PC-3 (cell line): ENCODE results near the gene ARHGEF4. TPM values are rescaled to one million over a fixed set of nuclear protein-coding genes. Genes with fewer than 3 reads are reported as not detected.

ENCODE experiments used
- ATAC-seq: fragments of 200-7000 bp; cut with Tn5 transposase; 2 replicates; pipeline ENCODE4 v1.9.1; 2020; ENCODE audit warnings: mild to moderate bottlenecking, moderate library complexity
- BruUV-seq: library from RNA; stranded (reverse); fragments of 400-500 nt; replicated peaks from 2 replicates; lab custom pipeline; 2021; lab: Mats Ljungman, UMichigan
- CTCF ChIA-PET: fragments of 300-600 bp; sonication (Branson Sonifier 250); formaldehyde crosslinking; loops from one replicate; lab custom pipeline; 2022; ENCODE audit warnings: antibody characterized with exemption; lab: Charles Lee
- POLR2A ChIA-PET: fragments of 300-600 bp; sonication (Branson Sonifier 250); formaldehyde crosslinking; loops from one replicate; lab custom pipeline; 2022; ENCODE audit warnings: antibody characterized with exemption; ENCODE audit not compliant: unreplicated experiment; lab: Charles Lee
- DNase-seq: peaks from one replicate; pipeline ENCODE4 v3.0.0-alpha.2; 2015
- H2AFZ ChIP-seq: fragments of 300-600 bp; sonication (generic); 2 replicates; pipeline ENCODE4 v1.6.0; 2016; ENCODE audit warnings: antibody characterized with exemption, low read length
- H3F3A ChIP-seq: fragments of 300-600 bp; sonication (generic); one replicate; pipeline ENCODE4 v1.6.0; 2017; ENCODE audit warnings: antibody characterized with exemption, low read length, control low read depth, mild to moderate bottlenecking; ENCODE audit not compliant: unreplicated experiment
- H3K27ac ChIP-seq: fragments of 300-600 bp; sonication (generic); 2 replicates; pipeline ENCODE4 v1.5.1; 2016; ENCODE audit warnings: mild to moderate bottlenecking, low read length
- H3K27me3 ChIP-seq: fragments of 300-600 bp; sonication (generic); 2 replicates; pipeline ENCODE4 v1.6.1; 2016; ENCODE audit warnings: low read length, mixed read lengths
- H3K36me3 ChIP-seq: fragments of 300-600 bp; sonication (generic); 2 replicates; pipeline ENCODE4 v1.6.1; 2016; ENCODE audit warnings: low read depth, mixed run types, low read length, mixed read lengths
- H3K4me1 ChIP-seq: fragments of 300-600 bp; sonication (generic); 2 replicates; pipeline ENCODE4 v1.5.1; 2016; ENCODE audit warnings: low read length; ENCODE audit not compliant: insufficient read depth
- H3K4me2 ChIP-seq: fragments of 300-600 bp; sonication (generic); 2 replicates; pipeline ENCODE4 v1.6.0; 2016; ENCODE audit warnings: low read length
- H3K4me3 ChIP-seq: fragments of 300-600 bp; sonication (generic); 2 replicates; pipeline ENCODE4 v1.5.1; 2016; ENCODE audit warnings: mild to moderate bottlenecking, low read length, mixed read lengths
- H3K79me2 ChIP-seq: fragments of 300-600 bp; sonication (generic); 2 replicates; pipeline ENCODE4 v1.6.1; 2017; ENCODE audit warnings: low read length, mixed read lengths
- H3K9ac ChIP-seq: fragments of 300-600 bp; sonication (generic); 2 replicates; pipeline ENCODE4 v1.6.0; 2016; ENCODE audit warnings: mild to moderate bottlenecking, low read length
- H3K9me2 ChIP-seq: fragments of 300-600 bp; sonication (generic); replicated peaks from 2 replicates; pipeline ENCODE4 v1.6.1; 2016; ENCODE audit warnings: mixed run types, low read length, mixed read lengths
- H3K9me3 ChIP-seq: fragments of 300-600 bp; sonication (generic); 2 replicates; pipeline ENCODE4 v1.6.1; 2016; ENCODE audit warnings: low read length, mixed read lengths
- H4K20me1 ChIP-seq: fragments of 300-600 bp; sonication (generic); 2 replicates; pipeline ENCODE4 v1.6.1; 2016; ENCODE audit warnings: low read length, mixed read lengths
- EZH2 ChIP-seq: fragments of 300-600 bp; sonication (generic); IDR thresholded peaks from one replicate; pipeline ENCODE4 v1.6.1; 2017; ENCODE audit warnings: antibody characterized with exemption, mild to moderate bottlenecking, low read length; ENCODE audit not compliant: unreplicated experiment
- EZH2phosphoT487 ChIP-seq: fragments of 300-600 bp; sonication (generic); IDR thresholded peaks from 2 replicates; pipeline ENCODE4 v1.6.1; 2018; ENCODE audit warnings: mild to moderate bottlenecking, antibody characterized with exemption, low read length, borderline replicate concordance
- intact Hi-C: fragments of 100-400 bp; cut with micrococcal nuclease; formaldehyde crosslinking; loops from 2 replicates; pipeline ENCODE4 v1.9.0; 2023
- total RNA-seq: library from RNA; depleted of rRNA; stranded (reverse); fragments of >200 nt; gene quantifications from 2 replicates; pipeline ENCODE4 v1.2.3, GENCODE V29; 2014
- TF ChIP-seq, protein P1 (sequence below): fragments of 300-600 bp; sonication (generic); conservative IDR thresholded peaks from 2 replicates; pipeline ENCODE4 v1.5.1; 2017; ENCODE audit warnings: antibody characterized with exemption, low read depth, mild to moderate bottlenecking, low read length

The ARHGEF4 gene
- total RNA-seq, 1 experiment from 2014 or later, result 21.5 TPM

GRCh38 chr2:130915149-130915548, 78.4 kb downstream of the ARHGEF4 start:
- Histone ChIP-seq H3K79me2 (no peaks in the 10 kb centered on the region), H2AFZ (no peak overlapping the region), H3F3A (no peaks in the 10 kb centered on the region), H3K9ac (no peak overlapping the region), H3K27me3 (no peaks in the 10 kb centered on the region), H3K27ac (no peak overlapping the region), H3K36me3 (no peaks in the 10 kb centered on the region; the same call in 1 of the 2 replicates), H3K4me3 (no peak overlapping the region), H3K9me3 (no peaks in the 10 kb centered on the region), H3K4me1 (peaks cover 5% of the 10 kb centered on the region; the same call in 1 of the 2 replicates), H3K9me2 (no peaks in the 10 kb centered on the region), H3K4me2 (no peak overlapping the region), H4K20me1 (no peaks in the 10 kb centered on the region)
- intact Hi-C loops, result no loop called here
- no TSS peak for BruUV-seq
- ChIA-PET CTCF (no interaction called here), POLR2A (no interaction called here)
- no peak for ATAC-seq
- DNase-seq, result no peak
- no peak for TF ChIP-seq EZH2
- TF ChIP-seq, protein P1, sequence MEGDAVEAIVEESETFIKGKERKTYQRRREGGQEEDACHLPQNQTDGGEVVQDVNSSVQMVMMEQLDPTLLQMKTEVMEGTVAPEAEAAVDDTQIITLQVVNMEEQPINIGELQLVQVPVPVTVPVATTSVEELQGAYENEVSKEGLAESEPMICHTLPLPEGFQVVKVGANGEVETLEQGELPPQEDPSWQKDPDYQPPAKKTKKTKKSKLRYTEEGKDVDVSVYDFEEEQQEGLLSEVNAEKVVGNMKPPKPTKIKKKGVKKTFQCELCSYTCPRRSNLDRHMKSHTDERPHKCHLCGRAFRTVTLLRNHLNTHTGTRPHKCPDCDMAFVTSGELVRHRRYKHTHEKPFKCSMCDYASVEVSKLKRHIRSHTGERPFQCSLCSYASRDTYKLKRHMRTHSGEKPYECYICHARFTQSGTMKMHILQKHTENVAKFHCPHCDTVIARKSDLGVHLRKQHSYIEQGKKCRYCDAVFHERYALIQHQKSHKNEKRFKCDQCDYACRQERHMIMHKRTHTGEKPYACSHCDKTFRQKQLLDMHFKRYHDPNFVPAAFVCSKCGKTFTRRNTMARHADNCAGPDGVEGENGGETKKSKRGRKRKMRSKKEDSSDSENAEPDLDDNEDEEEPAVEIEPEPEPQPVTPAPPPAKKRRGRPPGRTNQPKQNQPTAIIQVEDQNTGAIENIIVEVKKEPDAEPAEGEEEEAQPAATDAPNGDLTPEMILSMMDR, result no peak

DNA sequence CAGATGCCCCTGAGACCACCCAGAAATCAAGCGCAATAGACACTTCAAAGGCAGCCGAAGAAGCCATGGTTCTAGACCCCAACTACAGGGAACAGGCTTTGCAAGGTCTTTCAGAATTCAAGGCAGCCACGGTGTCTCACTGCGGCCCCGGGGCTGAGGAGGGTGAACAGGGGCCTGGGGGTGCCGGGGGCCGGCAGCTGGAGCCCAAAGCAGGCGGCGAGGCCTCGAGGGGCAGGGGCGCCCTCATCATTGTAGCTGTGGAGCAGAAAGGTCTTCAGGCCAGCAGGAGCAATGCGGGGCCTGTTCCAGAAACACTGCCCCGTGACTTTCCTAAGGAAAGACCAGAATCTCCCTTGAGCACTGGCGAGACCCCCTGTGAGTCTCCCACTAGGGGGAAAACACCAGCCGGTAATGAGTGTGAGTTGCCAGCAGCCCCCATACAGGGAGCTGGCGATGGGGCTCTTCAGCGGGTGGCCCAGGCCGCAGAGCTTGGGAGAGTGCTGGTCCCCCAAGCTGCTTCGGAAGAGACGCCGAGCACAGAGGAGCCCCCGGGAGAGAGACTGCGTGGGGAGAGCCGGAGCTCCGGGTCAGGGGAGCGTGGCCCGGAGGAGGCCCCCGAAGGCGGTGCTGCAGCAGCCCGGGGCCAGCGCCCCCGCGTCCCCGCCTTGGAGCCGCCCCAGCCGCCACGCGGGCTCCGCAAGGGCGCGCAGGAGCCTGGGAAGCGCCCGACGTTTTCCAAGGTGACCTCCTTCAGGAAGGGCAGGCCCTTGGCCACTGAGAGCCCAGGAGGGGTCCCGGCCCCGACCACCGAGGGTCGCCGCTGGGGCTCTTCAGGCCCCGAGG, 79.1 kb downstream of the ARHGEF4 start:
- H3K79me2 ChIP-seq, result no peaks in the 10 kb centered on the region
- no peak overlapping the region for H3K27ac ChIP-seq

GRCh38 chr2:130916438-130916705, 79.7 kb downstream of the ARHGEF4 start:
- Histone ChIP-seq H3K36me3 (no peaks in the 10 kb centered on the region; the same call in 1 of the 2 replicates), H3K4me1 (peaks cover 5% of the 10 kb centered on the region; the same call in 1 of the 2 replicates), H4K20me1 (no peaks in the 10 kb centered on the region), H2AFZ (no peak overlapping the region), H3K27ac (no peak overlapping the region), H3K9me2 (no peaks in the 10 kb centered on the region), H3K79me2 (no peaks in the 10 kb centered on the region), H3K4me2 (no peak overlapping the region), H3F3A (no peaks in the 10 kb centered on the region), H3K27me3 (no peaks in the 10 kb centered on the region), H3K9ac (no peak overlapping the region), H3K9me3 (no peaks in the 10 kb centered on the region), H3K4me3 (no peak overlapping the region)
- ATAC-seq, result no peak
- POLR2A ChIA-PET, result no interaction called here
- BruUV-seq, result no TSS peak
- intact Hi-C loops, result no loop called here
- CTCF ChIA-PET, result no interaction called here
- DNase-seq, result no peak
- TF ChIP-seq EZH2phosphoT487 (no peak), EZH2 (no peak)
- TF ChIP-seq, protein P1, result no peak

More for the DNA sequence above, 79.1 kb downstream of the ARHGEF4 start:
- CTCF ChIA-PET, result no interaction called here
- Histone ChIP-seq H3K9ac (no peak overlapping the region), H3F3A (no peaks in the 10 kb centered on the region), H3K4me3 (no peak overlapping the region), H4K20me1 (no peaks in the 10 kb centered on the region), H3K27me3 (no peaks in the 10 kb centered on the region), H3K4me2 (no peak overlapping the region), H3K4me1 (peaks cover 5% of the 10 kb centered on the region; the same call in 1 of the 2 replicates), H3K9me3 (no peaks in the 10 kb centered on the region), H2AFZ (no peak overlapping the region), H3K36me3 (no peaks in the 10 kb centered on the region; the same call in 1 of the 2 replicates), H3K9me2 (no peaks in the 10 kb centered on the region)
- intact Hi-C loops, result no loop called here
- DNase-seq (no peak), ATAC-seq (no peak)
- no TSS peak for BruUV-seq
- TF ChIP-seq EZH2phosphoT487 (no peak), EZH2 (no peak)
- TF ChIP-seq, protein P1, result no peak
- POLR2A ChIA-PET, result no interaction called here
